D341Med (cell line): ENCODE data around the gene SF3A2.

ENCODE experiments used
- DNase-seq: peaks from one replicate; pipeline ENCODE4 v3.0.0; 2012; ENCODE audit warnings: low spot score

Gene SF3A2

DNA sequence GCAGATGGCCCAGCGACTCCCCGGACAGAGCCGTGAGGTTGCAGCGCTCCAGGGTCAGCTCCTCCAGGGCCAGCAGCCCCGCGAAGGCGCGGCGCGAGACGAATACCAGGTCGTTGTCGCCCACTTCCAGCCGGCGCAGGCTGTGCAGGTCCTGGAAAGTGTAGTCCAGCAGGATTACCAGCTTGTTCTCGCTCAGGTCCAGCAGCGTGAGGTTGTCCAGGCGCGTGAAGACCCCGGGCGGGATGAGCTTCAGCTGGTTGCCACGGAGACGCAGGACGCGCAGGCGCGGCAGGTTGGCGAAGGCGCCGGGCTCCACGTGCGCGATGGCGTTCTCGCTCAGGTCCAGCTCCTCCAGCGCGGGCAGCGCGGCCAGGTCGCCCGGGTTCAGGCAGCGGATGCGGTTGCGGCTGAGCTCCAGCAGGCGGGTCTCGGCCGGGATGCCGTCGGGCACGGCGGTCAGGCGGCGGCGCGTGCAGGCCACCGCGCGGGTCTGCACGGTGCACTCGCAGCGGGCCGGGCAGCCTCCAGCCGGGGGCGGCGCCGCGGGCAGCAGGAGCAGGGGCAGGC lies 54.6 kb downstream of the SF3A2 start:
- DNase-seq = no peak

- DNase-seq = peak; percentile 77
Measured at GRCh38 chr19:2294687-2295335, 58.2 kb downstream of the SF3A2 start.

- DNase-seq = no peak
Measured at GRCh38 chr19:2296141-2296540, 59.5 kb downstream of the SF3A2 start.
